NT2/D1 (cell line): ENCODE data around the gene PTTG1IP2.

Experiments used
- DNase-seq: peaks from one replicate; pipeline ENCODE4 v3.0.0-alpha.2; 2011; ENCODE audit warnings: low read depth, low spot score
- H3K27me3 ChIP-seq: 2 replicates; pipeline ENCODE4 v1.6.0; 2011; ENCODE audit warnings: mild to moderate bottlenecking; ENCODE audit not compliant: insufficient read length, insufficient read depth
- H3K36me3 ChIP-seq: 2 replicates; pipeline ENCODE4 v1.6.1; 2011; ENCODE audit warnings: mild to moderate bottlenecking, low read length, mixed read lengths; ENCODE audit not compliant: insufficient read depth, insufficient read length
- H3K4me1 ChIP-seq: 2 replicates; pipeline ENCODE4 v1.5.1; 2011; ENCODE audit not compliant: insufficient read depth, insufficient read length
- H3K4me3 ChIP-seq: 2 replicates; pipeline ENCODE4 v1.5.1; 2011; ENCODE audit warnings: low read depth; ENCODE audit not compliant: insufficient read length
- H3K9ac ChIP-seq: 2 replicates; pipeline ENCODE4 v1.6.0; 2011; ENCODE audit warnings: low read depth; ENCODE audit not compliant: insufficient read length
- H3K9me3 ChIP-seq: 2 replicates; pipeline ENCODE4 v1.5.1; 2011; ENCODE audit warnings: mild to moderate bottlenecking, low read length; ENCODE audit not compliant: insufficient read depth
- SUZ12 ChIP-seq: IDR thresholded peaks from 2 replicates; pipeline ENCODE4 v1.6.1; 2011; ENCODE audit not compliant: insufficient read length, insufficient read depth; ENCODE audit errors: extremely low read depth
- YY1 ChIP-seq: IDR thresholded peaks from 2 replicates; pipeline ENCODE4 v1.6.1; 2011; ENCODE audit not compliant: insufficient read length, insufficient read depth
- ZNF274 ChIP-seq: IDR thresholded peaks from 2 replicates; pipeline ENCODE4 v1.6.1; 2011; ENCODE audit warnings: mild to moderate bottlenecking, low read depth, low read length

PTTG1IP2 gene

GRCh38 chr7:90469554-90469953 lies at the start of gene PTTG1IP2:
PTTG1IP2 (plus strand) TSS chr7:90469639; CDS start chr7:90469787, 148 bp downstream.
- Histone ChIP-seq H3K27me3 (no peaks in the 10 kb centered on the region), H3K9me3 (peaks cover under 1% of the 10 kb centered on the region; the same call in 1 of the 2 replicates), H3K36me3 (no peaks in the 10 kb centered on the region), H3K4me1 (no peaks in the 10 kb centered on the region), H3K9ac (no peak within 1 kb of the TSS), H3K4me3 (no peak within 1 kb of the TSS)
- no peak for DNase-seq
- TF ChIP-seq SUZ12 (no peak), ZNF274 (no peak), YY1 (no peak)

GRCh38 chr7:90421651-90422050 lies 47.8 kb upstream of the PTTG1IP2 start:
- no peak for DNase-seq
- H3K4me3 ChIP-seq = no peak overlapping the region
- no peaks in the 10 kb centered on the region for H3K4me1 ChIP-seq
- H3K9ac ChIP-seq = no peak overlapping the region
- peaks cover 4% of the 10 kb centered on the region; the same call in 1 of the 2 replicates for H3K9me3 ChIP-seq
- H3K27me3 ChIP-seq = no peaks in the 10 kb centered on the region
- H3K36me3 ChIP-seq = no peaks in the 10 kb centered on the region
- no peak for TF ChIP-seq YY1
- no peak for TF ChIP-seq SUZ12
- no peak for TF ChIP-seq ZNF274

- TF ChIP-seq YY1 (no peak), SUZ12 (no peak), ZNF274 (no peak)
- peaks cover 4% of the 10 kb centered on the region; the same call in 1 of the 2 replicates for H3K9me3 ChIP-seq
- DNase-seq = no peak
- H3K4me1 ChIP-seq = no peaks in the 10 kb centered on the region
- H3K9ac ChIP-seq = no peak overlapping the region
- no peaks in the 10 kb centered on the region for H3K27me3 ChIP-seq
- H3K4me3 ChIP-seq = no peak overlapping the region
- H3K36me3 ChIP-seq = no peaks in the 10 kb centered on the region
Observed at GRCh38 chr7:90424720-90425119, 44.7 kb upstream of the PTTG1IP2 start.

- H3K36me3 ChIP-seq = no peaks in the 10 kb centered on the region
- no peak overlapping the region for H3K9ac ChIP-seq
- H3K4me1 ChIP-seq = no peaks in the 10 kb centered on the region
- H3K4me3 ChIP-seq = no peak overlapping the region
- TF ChIP-seq YY1 (no peak), SUZ12 (no peak), ZNF274 (no peak)
- DNase-seq = no peak
- peaks cover 4% of the 10 kb centered on the region; the same call in 1 of the 2 replicates for H3K9me3 ChIP-seq
- no peaks in the 10 kb centered on the region for H3K27me3 ChIP-seq
Observed at GRCh38 chr7:90425376-90425775, 44.1 kb upstream of the PTTG1IP2 start.

- no peak for TF ChIP-seq SUZ12
- TF ChIP-seq ZNF274 = no peak
- H3K4me1 ChIP-seq = no peaks in the 10 kb centered on the region
- no peak overlapping the region for H3K9ac ChIP-seq
- no peaks in the 10 kb centered on the region for H3K36me3 ChIP-seq
- H3K27me3 ChIP-seq = no peaks in the 10 kb centered on the region
- H3K4me3 ChIP-seq = no peak overlapping the region
- no peak for DNase-seq
- peaks cover 17% of the 10 kb centered on the region; the same call in 1 of the 2 replicates for H3K9me3 ChIP-seq
Observed at GRCh38 chr7:90430614-90431460, 38.6 kb upstream of the PTTG1IP2 start.

- DNase-seq = no peak
Observed at GRCh38 chr7:90432752-90433151, 36.7 kb upstream of the PTTG1IP2 start.

GRCh38 chr7:90433221-90433620 lies 36.2 kb upstream of the PTTG1IP2 start:
- no peak for TF ChIP-seq ZNF274
- TF ChIP-seq SUZ12 = no peak
- no peak for TF ChIP-seq YY1
- H3K9ac ChIP-seq = no peak overlapping the region
- no peaks in the 10 kb centered on the region for H3K36me3 ChIP-seq
- no peak for DNase-seq
- H3K4me1 ChIP-seq = no peaks in the 10 kb centered on the region
- H3K9me3 ChIP-seq = peaks cover 17% of the 10 kb centered on the region; the same call in 1 of the 2 replicates
- no peak overlapping the region for H3K4me3 ChIP-seq
- H3K27me3 ChIP-seq = no peaks in the 10 kb centered on the region

More at GRCh38 chr7:90432752-90433151, 36.7 kb upstream of the PTTG1IP2 start:
- H3K36me3 ChIP-seq = no peaks in the 10 kb centered on the region
- H3K4me3 ChIP-seq = no peak overlapping the region
- no peak for TF ChIP-seq YY1
- no peak for TF ChIP-seq SUZ12
- no peak overlapping the region for H3K9ac ChIP-seq
- no peaks in the 10 kb centered on the region for H3K4me1 ChIP-seq
- no peaks in the 10 kb centered on the region for H3K27me3 ChIP-seq
- peaks cover 17% of the 10 kb centered on the region; the same call in 1 of the 2 replicates for H3K9me3 ChIP-seq
